ENCODE data around the gene TNFRSF19. TPM values are rescaled to one million over a fixed set of nuclear protein-coding genes. Genes with fewer than 3 reads are reported as not detected.

TNFRSF19 gene
- total RNA-seq, 2 experiments from 2014 or later, result 0.08 to 0.10 TPM

DNA sequence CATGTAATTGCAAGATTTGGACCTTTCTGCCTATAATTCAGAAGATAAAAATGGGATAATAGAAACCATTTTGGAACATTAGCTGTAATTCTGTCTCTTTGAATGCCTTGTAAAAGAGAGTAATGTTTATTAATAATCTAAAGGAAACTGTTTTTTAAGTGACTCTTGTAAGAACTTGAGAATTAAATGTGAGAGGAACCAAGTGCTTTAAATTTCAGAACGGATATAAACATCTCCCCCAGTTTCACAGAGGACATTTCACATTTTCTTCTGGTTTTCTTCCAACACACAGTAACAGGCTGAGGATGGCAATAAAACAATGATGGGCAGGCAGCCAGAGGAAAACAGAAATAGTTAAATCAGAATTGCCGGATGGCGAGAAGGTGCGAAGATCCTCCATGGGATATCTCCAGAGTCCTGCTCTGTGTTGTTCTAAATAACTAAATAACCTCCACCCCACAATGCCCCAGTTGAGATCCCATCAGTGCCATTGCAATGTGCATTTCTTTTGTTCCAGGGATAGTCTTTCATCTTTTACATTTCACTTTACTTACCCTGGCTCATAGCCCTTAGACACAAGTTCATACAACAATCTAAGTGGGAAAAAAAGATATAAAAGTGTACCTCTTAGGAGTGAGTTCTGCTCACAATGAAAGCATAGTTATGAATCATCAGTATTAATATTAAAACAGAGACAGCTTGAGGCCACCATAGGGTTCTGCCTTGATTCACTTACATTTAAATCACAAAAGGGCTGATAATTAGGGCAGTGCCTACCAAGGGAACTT, 73.3 kb downstream of the TNFRSF19 start:
- no peak for DNase-seq
- H3K4me1 Mint-ChIP-seq, result no peaks in the 10 kb centered on the region
- no peak overlapping the region for H3K27ac Mint-ChIP-seq
- ChIA-PET POLR2A (no interaction called here), CTCF (no interaction called here)
- no peaks in the 10 kb centered on the region for H3K36me3 Mint-ChIP-seq (ENCODE audit: low read depth)
- peaks cover 1% of the 10 kb centered on the region for H3K9me3 Mint-ChIP-seq
- H3K4me3 Mint-ChIP-seq, result no peak overlapping the region
- H3K27me3 Mint-ChIP-seq, result peaks cover 14% of the 10 kb centered on the region

DNA sequence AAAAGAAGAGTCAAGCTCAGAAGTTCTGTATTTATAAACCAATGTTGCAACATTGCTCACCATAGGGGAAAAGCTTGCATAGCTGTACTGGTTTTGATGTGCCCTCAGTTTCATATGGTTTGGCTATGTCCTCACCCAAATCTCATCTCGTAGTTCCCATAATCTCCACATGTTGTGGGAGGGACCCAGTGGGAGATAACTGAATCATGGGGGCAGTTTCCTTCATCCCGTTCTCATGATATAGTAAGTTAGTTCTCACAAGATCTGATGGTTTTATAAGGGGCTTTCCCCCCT, 73.9 kb downstream of the TNFRSF19 start:
- no peak overlapping the region for H3K27ac Mint-ChIP-seq
- peaks cover 19% of the 10 kb centered on the region for H3K27me3 Mint-ChIP-seq
- peaks cover 2% of the 10 kb centered on the region for H3K9me3 Mint-ChIP-seq
- H3K36me3 Mint-ChIP-seq (ENCODE audit: low read depth), result no peaks in the 10 kb centered on the region
- CTCF ChIA-PET, result no interaction called here
- no peak for DNase-seq
- POLR2A ChIA-PET, result no interaction called here
- no peaks in the 10 kb centered on the region for H3K4me1 Mint-ChIP-seq
- H3K4me3 Mint-ChIP-seq, result no peak overlapping the region

DNA sequence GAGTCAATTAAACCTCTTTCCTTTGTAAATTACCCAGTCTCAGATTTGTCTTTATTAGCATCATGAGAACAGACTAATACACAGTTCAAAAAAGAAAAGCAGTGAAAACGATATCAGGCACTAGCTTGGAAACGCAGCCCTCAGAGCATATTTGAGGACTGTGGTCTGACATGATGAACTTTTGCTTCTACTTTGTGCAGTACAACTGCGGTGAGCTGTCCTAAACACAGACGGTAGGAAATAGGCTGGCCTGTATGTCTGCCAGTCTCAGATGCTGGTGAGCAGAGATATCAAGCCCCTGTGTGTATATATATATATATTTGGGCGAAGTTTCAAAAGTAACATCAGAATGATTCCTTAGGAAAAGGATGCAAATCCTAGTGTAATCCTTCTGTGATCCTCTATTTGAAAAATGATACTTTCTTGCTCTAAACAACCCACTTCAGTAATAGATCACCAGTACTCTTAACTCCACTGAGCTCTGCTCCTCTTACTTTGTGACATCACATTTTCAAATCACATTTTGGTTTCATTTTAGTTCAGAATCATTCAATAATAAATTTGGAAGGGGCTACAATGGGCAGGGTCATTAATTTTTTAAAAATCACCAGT, 74.4 kb downstream of the TNFRSF19 start:
- no peak for DNase-seq
- ChIA-PET POLR2A (no interaction called here), CTCF (no interaction called here)
- Mint-ChIP-seq H3K4me3 (no peak overlapping the region), H3K9me3 (peaks cover 2% of the 10 kb centered on the region), H3K4me1 (no peaks in the 10 kb centered on the region), H3K27me3 (peaks cover 23% of the 10 kb centered on the region), H3K36me3 (ENCODE audit: low read depth) (no peaks in the 10 kb centered on the region), H3K27ac (no peak overlapping the region)

DNA sequence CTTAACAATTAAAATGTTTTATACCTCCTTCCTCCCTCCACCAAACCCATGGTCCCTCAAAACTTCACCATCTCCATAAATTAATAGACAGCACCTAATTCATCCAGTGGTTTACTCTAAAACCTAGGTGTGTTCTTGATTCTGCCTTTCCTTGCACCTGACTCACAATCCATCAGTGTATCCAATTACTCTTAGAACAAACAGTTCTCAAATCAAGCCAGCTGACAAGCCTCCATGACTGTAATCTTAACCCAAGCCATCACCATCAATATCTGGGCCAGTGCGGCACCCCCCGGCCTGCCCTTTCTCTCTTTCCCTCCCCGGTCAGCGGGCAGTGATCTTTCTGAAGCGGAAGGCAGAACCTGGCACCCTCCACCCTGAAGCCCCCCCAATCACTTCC, 75.6 kb downstream of the TNFRSF19 start:
- no peak for DNase-seq
- Mint-ChIP-seq H3K4me1 (no peaks in the 10 kb centered on the region), H3K27me3 (peaks cover 27% of the 10 kb centered on the region), H3K9me3 (peaks cover 2% of the 10 kb centered on the region), H3K27ac (no peak overlapping the region), H3K4me3 (no peak overlapping the region), H3K36me3 (ENCODE audit: low read depth) (no peaks in the 10 kb centered on the region)
- ChIA-PET POLR2A (no interaction called here), CTCF (no interaction called here)

DNA sequence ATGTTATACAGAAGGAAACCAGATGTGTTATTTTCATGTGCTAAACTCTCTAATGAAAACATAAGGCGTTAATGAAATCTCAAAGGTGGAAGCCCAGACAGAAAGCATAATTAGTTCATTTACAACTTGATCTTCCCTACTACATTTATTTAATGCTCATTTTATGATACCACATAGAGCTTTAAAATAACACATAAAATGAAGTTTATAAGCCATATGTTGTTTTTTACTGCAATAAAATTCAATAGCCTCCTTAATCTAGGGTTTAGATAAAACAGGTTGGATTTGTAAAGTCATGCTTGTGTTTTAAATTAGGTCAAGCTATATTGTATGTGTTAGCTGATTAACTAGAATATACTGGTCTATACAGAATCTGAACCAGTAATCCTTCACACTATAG, 81.2 kb downstream of the TNFRSF19 start:
- Mint-ChIP-seq H3K4me3 (no peak overlapping the region), H3K36me3 (ENCODE audit: low read depth) (no peaks in the 10 kb centered on the region), H3K9me3 (peaks cover 2% of the 10 kb centered on the region), H3K4me1 (peaks cover 1% of the 10 kb centered on the region), H3K27me3 (peaks cover 33% of the 10 kb centered on the region), H3K27ac (no peak overlapping the region)
- DNase-seq, result no peak
- CTCF ChIA-PET, result interaction anchor here (0.6 to 1.7 kb wide), 3 partner anchors 9 to 275 kb away, joined by 3 to 5 read pairs (median 4); no protein-coding TSS in a partner anchor
- POLR2A ChIA-PET, result no interaction called here

DNA sequence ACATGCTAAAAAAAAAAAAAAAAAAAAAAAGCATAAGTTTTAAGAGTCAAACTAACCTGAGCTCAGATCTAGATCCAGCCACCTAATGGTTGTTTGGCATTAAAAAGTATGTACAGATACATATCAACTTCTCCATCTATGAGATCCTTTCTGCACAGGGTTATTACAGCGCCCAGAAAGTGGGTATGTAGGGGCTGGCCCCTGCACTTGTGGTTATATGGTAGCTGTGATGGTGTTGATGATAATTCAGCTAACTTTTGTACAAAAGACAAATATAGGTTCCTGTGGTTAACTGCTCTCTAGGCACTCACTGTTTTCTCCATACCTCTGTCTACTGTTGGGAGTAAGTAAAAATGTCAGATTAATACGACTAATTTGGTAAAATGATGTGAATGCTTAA, 81.7 kb downstream of the TNFRSF19 start:
- Mint-ChIP-seq H3K27me3 (peaks cover 33% of the 10 kb centered on the region), H3K27ac (no peak overlapping the region), H3K9me3 (peaks cover 2% of the 10 kb centered on the region), H3K36me3 (ENCODE audit: low read depth) (no peaks in the 10 kb centered on the region), H3K4me1 (peaks cover 1% of the 10 kb centered on the region), H3K4me3 (no peak overlapping the region)
- CTCF ChIA-PET, result interaction anchor here (0.6 to 1.7 kb wide), 4 partner anchors 8 to 625 kb away, joined by 3 to 5 read pairs (median 4); no protein-coding TSS in a partner anchor
- POLR2A ChIA-PET, result no interaction called here
- no peak for DNase-seq

DNA sequence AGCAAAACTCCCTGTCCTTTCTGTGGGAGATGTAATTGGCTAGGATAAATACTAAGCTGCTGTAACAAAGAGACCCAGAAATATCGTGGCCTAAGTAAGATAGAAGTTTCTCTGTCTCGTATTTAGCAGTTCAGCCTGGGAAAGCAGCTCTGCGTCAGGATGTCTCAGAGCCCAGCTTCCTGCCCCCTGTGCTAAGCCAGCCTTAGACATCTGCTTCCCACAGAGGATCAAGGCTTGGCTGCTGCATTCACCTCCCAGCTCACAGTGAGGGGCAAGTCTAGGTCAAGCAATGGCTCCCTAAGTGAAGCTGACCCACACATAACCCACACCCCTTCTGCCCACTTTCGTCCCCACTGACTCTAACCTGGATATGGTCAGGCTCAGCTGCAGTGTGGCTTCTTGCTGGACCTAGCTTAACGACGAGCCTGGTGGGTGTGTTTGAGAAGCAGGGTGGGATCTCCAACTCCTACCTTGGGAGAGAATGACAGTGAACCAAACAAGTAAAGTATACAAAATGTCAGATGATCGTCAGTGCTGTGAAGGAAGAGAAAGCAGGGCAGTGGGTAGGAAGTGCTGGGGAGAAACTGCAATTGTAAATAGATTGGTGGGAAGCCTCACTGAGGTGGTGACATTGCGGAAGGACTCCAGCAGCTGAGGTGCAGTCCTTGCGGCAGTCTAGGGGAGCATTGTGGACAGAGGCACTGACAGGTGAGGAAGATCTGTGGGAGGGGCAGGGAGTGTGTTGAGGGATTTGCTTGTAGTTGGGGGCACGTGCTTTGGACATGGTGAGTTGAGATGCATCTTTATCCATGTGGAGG, 82.9 kb downstream of the TNFRSF19 start:
- Mint-ChIP-seq H3K36me3 (ENCODE audit: low read depth) (no peaks in the 10 kb centered on the region), H3K4me3 (no peak overlapping the region), H3K9me3 (peaks cover 2% of the 10 kb centered on the region), H3K27me3 (peaks cover 26% of the 10 kb centered on the region), H3K27ac (no peak overlapping the region), H3K4me1 (peaks cover 1% of the 10 kb centered on the region)
- ChIA-PET POLR2A (no interaction called here), CTCF (interaction anchor here (0.8 to 1.3 kb wide), 4 partner anchors 14 to 23 kb away, joined by 3 read pairs; no protein-coding TSS in a partner anchor)
- DNase-seq, result no peak

DNA sequence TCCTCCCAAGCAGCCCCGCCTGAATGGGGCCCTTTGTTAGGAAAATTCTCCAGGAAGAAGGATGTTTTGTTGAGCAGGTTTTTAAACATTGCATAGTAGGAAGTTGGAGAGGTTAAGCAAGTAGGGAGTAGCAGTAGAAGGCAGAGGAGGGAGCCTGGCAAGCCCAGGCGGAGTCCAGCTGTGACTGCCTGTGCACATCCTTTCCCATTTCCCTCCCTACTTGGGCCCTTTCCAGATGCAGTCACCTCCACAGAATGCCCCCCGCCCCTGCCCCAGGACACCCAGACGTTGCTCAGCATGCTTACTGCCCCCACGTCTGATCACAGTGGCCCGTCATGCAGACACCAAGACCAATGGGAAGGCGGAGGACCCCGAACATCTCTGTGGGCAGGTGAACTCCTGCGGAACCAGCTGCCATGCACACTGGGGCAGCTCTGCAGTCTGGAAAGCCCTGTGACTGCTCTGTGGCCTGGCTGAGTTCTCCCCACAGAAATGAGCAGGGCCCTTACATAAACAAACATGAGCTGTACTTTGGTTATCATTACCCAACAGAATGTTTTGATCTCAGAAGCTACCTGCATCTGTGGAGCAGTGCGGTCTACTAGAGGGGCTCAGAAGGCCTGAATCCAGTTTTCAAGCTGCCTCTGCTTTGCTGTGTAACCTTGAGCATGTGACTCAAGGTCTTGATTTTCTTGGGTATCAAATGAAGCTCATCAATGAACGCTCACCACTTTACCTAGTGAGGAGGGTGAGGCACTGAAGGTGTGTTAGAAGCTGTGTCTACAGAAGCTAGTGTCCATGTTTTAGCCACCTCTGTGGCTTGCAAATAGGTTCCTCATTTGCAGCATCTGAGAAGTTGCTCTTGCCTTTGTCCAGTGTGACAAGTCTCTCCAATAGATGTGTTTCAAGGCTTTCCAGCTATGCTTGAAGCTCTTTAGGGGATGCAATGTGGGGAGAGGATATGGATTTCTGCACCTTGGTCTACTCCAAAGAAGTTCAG, 84.2 kb downstream of the TNFRSF19 start:
- no peak overlapping the region for H3K4me3 Mint-ChIP-seq
- H3K27me3 Mint-ChIP-seq, result peaks cover 16% of the 10 kb centered on the region
- no peak overlapping the region for H3K27ac Mint-ChIP-seq
- peaks cover 1% of the 10 kb centered on the region for H3K4me1 Mint-ChIP-seq
- DNase-seq, result no peak
- CTCF ChIA-PET, result interaction anchor here (0.6 to 1.3 kb wide), 3 partner anchors 13 to 24 kb away, joined by 3 read pairs; no protein-coding TSS in a partner anchor
- H3K9me3 Mint-ChIP-seq, result no peaks in the 10 kb centered on the region
- POLR2A ChIA-PET, result no interaction called here
- no peaks in the 10 kb centered on the region for H3K36me3 Mint-ChIP-seq (ENCODE audit: low read depth)

DNA sequence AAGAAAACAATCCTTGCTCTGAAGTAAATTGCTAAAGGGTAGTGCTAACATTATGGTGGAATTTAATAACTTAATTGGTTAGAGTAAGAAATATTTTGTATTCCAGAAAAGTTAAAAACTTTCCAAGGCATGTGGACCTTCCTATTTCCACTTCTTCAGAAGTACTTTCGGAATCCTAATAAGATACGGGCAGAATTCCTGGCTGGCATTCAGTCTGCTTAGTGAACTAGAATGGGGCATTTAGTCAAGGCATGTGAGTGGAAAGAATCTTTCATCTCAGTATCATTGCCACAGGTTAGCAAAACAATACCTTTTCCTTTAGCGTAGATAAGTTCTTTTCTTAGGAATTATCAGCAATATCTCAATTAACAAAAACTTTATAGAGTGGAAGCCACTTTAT, 85.1 kb downstream of the TNFRSF19 start:
- Mint-ChIP-seq H3K27me3 (peaks cover 11% of the 10 kb centered on the region), H3K4me1 (peaks cover 1% of the 10 kb centered on the region), H3K9me3 (no peaks in the 10 kb centered on the region), H3K27ac (no peak overlapping the region), H3K4me3 (no peak overlapping the region), H3K36me3 (ENCODE audit: low read depth) (no peaks in the 10 kb centered on the region)
- CTCF ChIA-PET, result no interaction called here
- DNase-seq, result no peak
- POLR2A ChIA-PET, result no interaction called here

DNA sequence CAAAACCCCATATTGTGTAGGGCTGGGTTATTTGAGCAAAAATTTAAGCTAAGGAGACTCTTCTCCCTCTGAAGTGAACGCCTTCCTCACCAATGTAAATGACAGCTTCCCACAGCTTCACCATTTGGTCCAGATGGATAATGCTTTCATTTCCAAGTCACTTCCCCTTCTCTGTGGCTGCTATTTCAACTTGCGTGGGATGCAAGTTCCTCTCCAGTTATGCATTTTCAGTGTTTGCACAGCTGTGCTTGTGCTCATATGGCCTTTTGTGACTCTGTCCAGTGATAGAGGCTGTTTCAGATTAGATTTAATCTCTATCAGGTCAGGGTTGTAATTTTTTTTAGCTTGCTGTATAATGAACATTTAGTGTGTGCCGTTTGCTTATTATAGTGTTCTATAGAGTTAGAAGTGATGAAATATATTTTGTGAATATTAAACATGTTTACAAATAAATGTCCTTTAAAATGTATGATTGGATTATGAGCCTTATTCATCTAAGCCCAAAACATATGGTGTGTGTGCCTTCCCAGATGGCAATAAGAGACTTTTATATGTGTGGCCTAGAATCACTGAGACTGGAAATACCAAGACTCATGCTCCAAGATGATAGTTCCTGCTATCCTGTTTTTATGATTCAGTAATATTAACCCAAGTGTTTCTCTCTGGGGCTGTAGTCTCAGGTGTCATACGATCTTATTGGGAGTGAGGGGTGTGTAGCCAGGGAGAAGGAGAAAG, 86.6 kb downstream of the TNFRSF19 start:
- no peak overlapping the region for H3K4me3 Mint-ChIP-seq
- H3K27ac Mint-ChIP-seq, result no peak overlapping the region
- no peaks in the 10 kb centered on the region for H3K9me3 Mint-ChIP-seq
- H3K36me3 Mint-ChIP-seq (ENCODE audit: low read depth), result no peaks in the 10 kb centered on the region
- no peak for DNase-seq
- CTCF ChIA-PET, result interaction anchor here (0.5 to 0.7 kb wide), 3 partner anchors 78 to 263 kb away, joined by 3 read pairs; no protein-coding TSS in a partner anchor
- POLR2A ChIA-PET, result no interaction called here
- peaks cover 6% of the 10 kb centered on the region for H3K27me3 Mint-ChIP-seq
- H3K4me1 Mint-ChIP-seq, result no peaks in the 10 kb centered on the region

DNA sequence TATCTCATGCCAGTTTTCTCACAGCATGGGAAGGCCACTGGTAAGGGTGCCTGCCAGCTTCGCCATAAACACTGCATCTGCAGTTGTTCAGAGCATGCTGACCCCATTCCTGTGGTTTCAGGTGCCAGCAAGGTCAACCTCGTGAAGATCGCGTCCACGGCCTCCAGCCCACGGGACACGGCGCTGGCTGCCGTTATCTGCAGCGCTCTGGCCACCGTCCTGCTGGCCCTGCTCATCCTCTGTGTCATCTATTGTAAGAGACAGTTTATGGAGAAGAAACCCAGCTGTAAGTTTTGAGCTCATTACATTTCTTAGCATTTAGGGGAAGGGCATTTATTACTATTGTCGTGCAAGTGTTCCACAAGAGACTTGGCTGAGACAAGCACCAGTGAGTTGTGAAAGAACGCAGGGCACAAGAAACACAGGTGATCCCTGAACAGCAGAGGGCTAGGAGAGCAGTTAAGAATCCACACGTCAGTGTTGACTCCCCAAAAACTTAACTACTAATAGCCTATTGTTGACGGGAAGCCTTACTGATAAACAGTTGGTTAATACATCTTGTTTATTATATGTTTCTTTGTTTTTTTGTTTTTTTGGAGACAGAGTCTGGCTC, 88.8 kb downstream of the TNFRSF19 start:
- Mint-ChIP-seq H3K27ac (no peak overlapping the region), H3K9me3 (no peaks in the 10 kb centered on the region), H3K27me3 (peaks cover 11% of the 10 kb centered on the region), H3K4me1 (no peaks in the 10 kb centered on the region), H3K36me3 (ENCODE audit: low read depth) (no peaks in the 10 kb centered on the region), H3K4me3 (no peak overlapping the region)
- no peak for DNase-seq
- ChIA-PET POLR2A (no interaction called here), CTCF (interaction anchor here (0.6 to 1.0 kb wide), 2 partner anchors 31 to 83 kb away, joined by 3 to 4 read pairs; no protein-coding TSS in a partner anchor)
